HL-60 (cell line): ENCODE measurements around the gene AMACR.
A peak's percentile ranks its signal among the peaks of the same experiment; 100 is the strongest.

Experiments
- DNase-seq, 2 experiments: peaks; one replicate each; pipeline ENCODE4 v3.0.0-alpha.2; 2010 to 2020; ENCODE audit warnings: low read depth in 1 of 2, low spot score in 1 of 2
- H3K27ac ChIP-seq: fragments of 250-450 bp; sonication (Bioruptor Pico); replicated peaks from 2 replicates; pipeline ENCODE4 v1.5.1; 2020; ENCODE audit warnings: mild to moderate bottlenecking, moderate library complexity
- H3K27me3 ChIP-seq: fragments of 250-450 bp; sonication (Bioruptor Pico); 2 replicates; pipeline ENCODE4 v1.5.1; 2021; ENCODE audit warnings: mild to moderate bottlenecking, moderate library complexity; ENCODE audit not compliant: insufficient read depth, poor library complexity, severe bottlenecking
- H3K4me3 ChIP-seq: replicated peaks from 2 replicates; pipeline ENCODE4 v1.5.1; 2011; ENCODE audit warnings: mild to moderate bottlenecking, control low read depth, low read length; ENCODE audit not compliant: insufficient read depth
- GABPA ChIP-seq: IDR thresholded peaks from 2 replicates; pipeline ENCODE4 v1.6.1; 2012; ENCODE audit warnings: low read depth
- POLR2AphosphoS5 ChIP-seq: IDR thresholded peaks from 2 replicates; pipeline ENCODE4 v1.6.1; 2012; ENCODE audit warnings: low read depth
- SPI1 ChIP-seq: IDR thresholded peaks from 2 replicates; pipeline ENCODE4 v1.6.1; 2012; ENCODE audit warnings: low read depth, mild to moderate bottlenecking, borderline replicate concordance
- TF ChIP-seq, protein P1 (sequence below): IDR thresholded peaks from one replicate; pipeline ENCODE4 v1.5.1; 2011; ENCODE audit warnings: low read length, control low read depth, inconsistent platforms; ENCODE audit not compliant: insufficient read depth
- TF ChIP-seq, protein P2 (sequence below): IDR thresholded peaks from 2 replicates; pipeline ENCODE4 v1.6.1; 2012; ENCODE audit warnings: low read depth; ENCODE audit not compliant: insufficient replicate concordance

The AMACR gene

DNA sequence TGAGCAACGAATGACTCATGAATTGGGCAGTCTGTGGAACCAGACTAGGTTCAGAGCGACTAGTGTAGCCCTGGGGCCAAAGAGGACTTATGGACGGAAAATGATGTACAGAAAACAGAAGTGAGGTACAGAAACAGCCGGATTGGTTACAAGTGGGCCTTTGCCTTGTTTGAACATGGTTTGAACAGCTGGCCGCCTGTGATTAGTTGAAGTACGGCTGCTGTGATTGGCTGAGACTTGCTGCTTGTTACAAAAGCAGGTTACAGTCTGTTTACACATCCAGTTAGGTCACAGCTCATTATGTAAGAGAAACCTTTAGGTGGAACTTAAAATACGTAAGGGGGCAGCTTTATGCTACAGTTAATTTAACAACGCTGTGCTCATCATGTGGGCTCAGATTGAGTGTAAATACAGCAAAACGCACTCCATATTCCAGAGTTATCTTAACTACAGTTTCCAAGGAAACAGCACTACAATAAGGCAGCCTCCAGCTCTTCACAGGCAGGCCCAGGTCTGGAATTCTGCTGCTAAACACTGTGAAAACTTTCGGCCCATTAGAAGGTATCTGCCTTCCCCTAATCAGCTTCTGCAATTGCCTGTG lies 6.5 kb downstream of the AMACR start:
- H3K27me3 ChIP-seq = no peaks in the 10 kb centered on the region
- DNase-seq = peak in 1 of 2 experiments; percentile 35
- H3K4me3 ChIP-seq = no peak overlapping the region
- H3K27ac ChIP-seq = peak overlapping the region; percentile 40
- TF ChIP-seq, protein P1, sequence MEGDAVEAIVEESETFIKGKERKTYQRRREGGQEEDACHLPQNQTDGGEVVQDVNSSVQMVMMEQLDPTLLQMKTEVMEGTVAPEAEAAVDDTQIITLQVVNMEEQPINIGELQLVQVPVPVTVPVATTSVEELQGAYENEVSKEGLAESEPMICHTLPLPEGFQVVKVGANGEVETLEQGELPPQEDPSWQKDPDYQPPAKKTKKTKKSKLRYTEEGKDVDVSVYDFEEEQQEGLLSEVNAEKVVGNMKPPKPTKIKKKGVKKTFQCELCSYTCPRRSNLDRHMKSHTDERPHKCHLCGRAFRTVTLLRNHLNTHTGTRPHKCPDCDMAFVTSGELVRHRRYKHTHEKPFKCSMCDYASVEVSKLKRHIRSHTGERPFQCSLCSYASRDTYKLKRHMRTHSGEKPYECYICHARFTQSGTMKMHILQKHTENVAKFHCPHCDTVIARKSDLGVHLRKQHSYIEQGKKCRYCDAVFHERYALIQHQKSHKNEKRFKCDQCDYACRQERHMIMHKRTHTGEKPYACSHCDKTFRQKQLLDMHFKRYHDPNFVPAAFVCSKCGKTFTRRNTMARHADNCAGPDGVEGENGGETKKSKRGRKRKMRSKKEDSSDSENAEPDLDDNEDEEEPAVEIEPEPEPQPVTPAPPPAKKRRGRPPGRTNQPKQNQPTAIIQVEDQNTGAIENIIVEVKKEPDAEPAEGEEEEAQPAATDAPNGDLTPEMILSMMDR = no peak
- TF ChIP-seq SPI1 (no peak), GABPA (no peak), POLR2AphosphoS5 (no peak)
- TF ChIP-seq, protein P2, sequence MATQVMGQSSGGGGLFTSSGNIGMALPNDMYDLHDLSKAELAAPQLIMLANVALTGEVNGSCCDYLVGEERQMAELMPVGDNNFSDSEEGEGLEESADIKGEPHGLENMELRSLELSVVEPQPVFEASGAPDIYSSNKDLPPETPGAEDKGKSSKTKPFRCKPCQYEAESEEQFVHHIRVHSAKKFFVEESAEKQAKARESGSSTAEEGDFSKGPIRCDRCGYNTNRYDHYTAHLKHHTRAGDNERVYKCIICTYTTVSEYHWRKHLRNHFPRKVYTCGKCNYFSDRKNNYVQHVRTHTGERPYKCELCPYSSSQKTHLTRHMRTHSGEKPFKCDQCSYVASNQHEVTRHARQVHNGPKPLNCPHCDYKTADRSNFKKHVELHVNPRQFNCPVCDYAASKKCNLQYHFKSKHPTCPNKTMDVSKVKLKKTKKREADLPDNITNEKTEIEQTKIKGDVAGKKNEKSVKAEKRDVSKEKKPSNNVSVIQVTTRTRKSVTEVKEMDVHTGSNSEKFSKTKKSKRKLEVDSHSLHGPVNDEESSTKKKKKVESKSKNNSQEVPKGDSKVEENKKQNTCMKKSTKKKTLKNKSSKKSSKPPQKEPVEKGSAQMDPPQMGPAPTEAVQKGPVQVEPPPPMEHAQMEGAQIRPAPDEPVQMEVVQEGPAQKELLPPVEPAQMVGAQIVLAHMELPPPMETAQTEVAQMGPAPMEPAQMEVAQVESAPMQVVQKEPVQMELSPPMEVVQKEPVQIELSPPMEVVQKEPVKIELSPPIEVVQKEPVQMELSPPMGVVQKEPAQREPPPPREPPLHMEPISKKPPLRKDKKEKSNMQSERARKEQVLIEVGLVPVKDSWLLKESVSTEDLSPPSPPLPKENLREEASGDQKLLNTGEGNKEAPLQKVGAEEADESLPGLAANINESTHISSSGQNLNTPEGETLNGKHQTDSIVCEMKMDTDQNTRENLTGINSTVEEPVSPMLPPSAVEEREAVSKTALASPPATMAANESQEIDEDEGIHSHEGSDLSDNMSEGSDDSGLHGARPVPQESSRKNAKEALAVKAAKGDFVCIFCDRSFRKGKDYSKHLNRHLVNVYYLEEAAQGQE = no peak

DNA sequence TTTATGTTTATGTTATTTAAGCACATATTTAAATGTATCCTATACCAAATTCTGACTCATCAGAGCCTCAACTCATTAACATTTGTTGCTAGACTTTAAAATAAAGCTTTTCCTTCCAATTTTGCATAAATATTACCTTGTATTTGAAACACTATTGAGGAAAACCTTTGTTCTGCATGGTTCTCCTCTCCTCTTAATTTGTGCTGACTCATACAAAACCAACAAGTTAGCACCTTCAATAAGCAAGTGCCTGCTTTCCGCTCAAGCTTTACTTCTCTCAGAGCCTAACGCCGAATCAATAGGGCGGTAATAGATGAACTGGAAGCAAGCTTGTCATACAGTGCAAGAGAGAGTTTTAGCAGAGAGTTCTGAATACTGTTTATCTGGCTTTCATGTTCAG lies 7.9 kb downstream of the AMACR start:
- no peak overlapping the region for H3K27ac ChIP-seq
- DNase-seq = no peak

DNA sequence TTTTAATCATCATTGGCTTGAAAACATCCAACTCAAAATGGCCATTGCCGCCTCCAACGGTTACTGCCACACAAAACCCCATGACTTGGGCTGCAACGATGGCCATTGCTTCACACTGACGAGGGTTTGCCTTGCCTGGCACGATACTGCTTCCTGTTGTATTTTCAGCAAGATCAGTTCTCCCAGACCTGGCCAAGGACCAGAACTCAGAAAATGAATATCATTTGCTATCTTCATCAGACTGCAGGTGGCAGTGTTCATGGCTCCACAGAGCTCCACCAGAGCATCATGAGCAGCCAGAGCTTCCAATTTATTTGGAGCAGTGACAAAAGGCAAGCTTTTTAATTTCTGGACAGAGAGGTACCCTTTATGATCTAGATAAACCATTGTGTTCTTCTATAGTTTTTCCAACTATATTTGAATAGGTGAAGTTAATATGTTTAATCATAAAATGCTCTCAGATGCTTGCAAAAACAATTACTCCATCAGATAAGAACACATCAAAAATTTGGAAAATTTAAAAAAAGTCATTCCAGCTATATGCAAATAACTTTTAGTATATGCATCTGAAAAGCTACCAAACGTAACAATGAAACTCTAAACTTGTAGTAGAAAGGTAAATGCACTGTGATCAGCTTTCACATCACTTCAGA lies 10.4 kb downstream of the AMACR start:
- Histone ChIP-seq H3K4me3 (no peak overlapping the region), H3K27me3 (no peaks in the 10 kb centered on the region), H3K27ac (peak overlapping the region; percentile 88)
- peak; percentile 74 to 93 for DNase-seq
- TF ChIP-seq, protein P1 = peak; percentile 32
- TF ChIP-seq POLR2AphosphoS5 = peak; percentile 67; the same call in 1 of the 2 replicates
- no peak for TF ChIP-seq GABPA

More for the DNA sequence above, 7.9 kb downstream of the AMACR start:
- Histone ChIP-seq H3K4me3 (no peak overlapping the region), H3K27me3 (no peaks in the 10 kb centered on the region)
- TF ChIP-seq, protein P2 = no peak
- TF ChIP-seq, protein P1 = no peak
- TF ChIP-seq GABPA (no peak), POLR2AphosphoS5 (no peak), SPI1 (no peak)
